Muscle of leg (tissue), 16 donors: Measurements from ENCODE around the gene PHLDA2. TPM values are rescaled to one million over a fixed set of nuclear protein-coding genes. Genes with fewer than 3 reads are reported as not detected.

ENCODE experiments used
- DNase-seq: peaks from one replicate; pipeline ENCODE4 v3.0.0; 2013
- H3K27ac ChIP-seq: one replicate; pipeline ENCODE4 v1.5.1; 2013; ENCODE audit warnings: mild to moderate bottlenecking, low read length, control low read depth
- H3K27me3 ChIP-seq: one replicate; pipeline ENCODE4 v1.6.1; 2013; ENCODE audit warnings: low read length; ENCODE audit not compliant: control insufficient read depth, insufficient read depth
- H3K36me3 ChIP-seq: one replicate; pipeline ENCODE4 v1.6.1; 2013; ENCODE audit warnings: low read length; ENCODE audit not compliant: control insufficient read depth, insufficient read depth
- H3K4me1 ChIP-seq: one replicate; pipeline ENCODE4 v1.6.1; 2013; ENCODE audit warnings: low read length; ENCODE audit not compliant: control insufficient read depth, insufficient read depth
- H3K4me3 ChIP-seq: one replicate; pipeline ENCODE4 v1.5.1; 2013; ENCODE audit warnings: low read length, control low read depth
- H3K9me3 ChIP-seq: replicated peaks from 2 replicates; pipeline ENCODE4 v1.6.1; 2013; ENCODE audit warnings: low read depth, low read length; ENCODE audit not compliant: control insufficient read depth
- WGBS: methylation state at CpG from one replicate; pipeline ENCODE4 v1.1.5; 2013; ENCODE audit warnings: missing lambda C conversion rate; ENCODE audit not compliant: insufficient coverage; 5-methylcytosine and 5-hydroxymethylcytosine counted together
- long read RNA-seq, 11 donors: transcript quantifications; one replicate each; lab custom pipeline, GENCODE V29; 2026
- polyA plus RNA-seq, 8 donors: library from polyadenylated mRNA; unstranded; fragments of 120-200 nt; gene quantifications; one replicate each; pipeline versions ENCODE4 v1.2.1 to v1.2.3, GENCODE V29; 2013; ENCODE audit warnings: inconsistent platforms in 1 of 8, low replicate concordance in 1 of 8; ENCODE audit not compliant: insufficient read length in 8 of 8, insufficient read depth in 1 of 8
- total RNA-seq: library from RNA; stranded (reverse); fragments of 120-200 nt; gene quantifications from one replicate; pipeline ENCODE4 v1.2.4, GENCODE V29; 2013

Gene PHLDA2
- not detected for total RNA-seq
- 1 to 10 TPM in 3 of 8 donors, under 1 TPM in 5; 0.41 to 1.3 (median 0.83) TPM for polyA plus RNA-seq
- long read RNA-seq, donor 1, result 0 reads
- long read RNA-seq, donor 2, result 0 reads
- long read RNA-seq, donor 3, result 0 reads
- long read RNA-seq, donor 4, result 0 reads
- long read RNA-seq, donor 5, result 0 reads
- long read RNA-seq, donor 6, result 0 reads
- long read RNA-seq, donor 7, partial matches to known transcripts, result 0 of 1 reads
- long read RNA-seq, donor 7, other reads (novel, unspliced or antisense), result 0 of 1 reads
- long read RNA-seq, donor 8, result 0 reads
- long read RNA-seq, donor 9, partial matches to known transcripts, result 0 of 1 reads
- long read RNA-seq, donor 9, other reads (novel, unspliced or antisense), result 0 of 1 reads
- long read RNA-seq, donor 10, partial matches to known transcripts, result 0 of 1 reads
- long read RNA-seq, donor 10, other reads (novel, unspliced or antisense), result 0 of 1 reads
- long read RNA-seq, donor 11, partial matches to known transcripts, result 0 of 2 reads
- long read RNA-seq, donor 11, other reads (novel, unspliced or antisense), result 0 of 2 reads

DNA sequence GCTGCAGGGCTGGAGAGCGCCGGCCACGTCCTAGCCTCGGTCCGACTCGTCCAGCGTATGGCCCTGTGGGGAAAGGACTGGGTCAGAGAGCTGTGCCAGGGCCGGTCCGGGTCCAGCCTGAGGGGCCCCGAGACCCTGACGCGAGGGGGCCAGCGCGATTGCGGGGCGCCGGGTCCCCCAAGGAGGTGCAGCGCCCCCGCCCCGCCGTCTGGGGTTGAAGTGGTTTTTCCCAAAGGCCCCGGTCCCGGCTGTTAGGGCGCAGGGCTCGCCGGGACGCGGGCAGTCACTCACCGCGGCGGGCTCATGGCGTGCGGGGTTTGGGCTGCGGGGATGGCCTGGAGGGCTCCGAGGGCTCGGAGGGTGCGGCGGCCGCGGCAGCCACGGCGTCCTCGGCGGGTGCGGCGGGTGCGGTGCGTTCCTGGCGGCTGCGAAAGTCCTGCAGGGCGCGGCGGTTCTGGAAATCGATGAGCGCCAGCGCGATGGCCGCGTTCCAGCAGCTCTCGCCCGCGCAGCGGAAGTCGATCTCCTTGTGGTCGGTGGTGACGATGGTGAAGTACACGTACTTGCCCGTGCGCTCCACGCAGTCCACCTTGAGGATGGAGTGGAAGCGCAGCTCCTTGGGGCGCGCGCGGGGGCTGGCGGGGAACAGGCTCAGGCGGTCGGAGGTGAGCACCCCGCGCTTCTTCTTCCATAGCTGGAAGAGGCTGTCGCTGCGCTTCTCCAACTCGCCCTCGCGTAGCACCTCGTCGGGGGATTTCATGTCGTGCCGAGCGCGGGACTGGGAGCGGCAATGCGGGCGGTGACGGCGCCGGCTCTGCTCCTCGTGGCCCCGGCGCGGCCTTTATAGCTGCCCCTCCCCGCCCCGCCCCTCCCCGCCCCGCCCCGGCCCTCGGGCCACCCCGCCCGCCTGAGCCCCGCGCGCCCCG is at the start of gene PHLDA2:
Gene PHLDA2 (minus strand): TSS at position 816 of the 926 bp plus-strand sequence. CDS start 56 bp downstream, at position 760.
- no peak for DNase-seq
- Histone ChIP-seq H3K4me3 (peak within 1 kb of the TSS; percentile 34), H3K36me3 (no peaks in the 10 kb centered on the region), H3K9me3 (no peaks in the 10 kb centered on the region), H3K27me3 (peaks cover 66% of the 10 kb centered on the region), H3K27ac (no peak within 1 kb of the TSS), H3K4me1 (peaks cover 33% of the 10 kb centered on the region)
- WGBS, result under 1% methylated on average over 99 of the region's 113 CpGs

- WGBS, result 89% methylated on average over 4 of the region's 7 CpGs
- H3K9me3 ChIP-seq, result no peaks in the 10 kb centered on the region
These were observed 47.9 kb upstream of the PHLDA2 start for GRCh38 chr11:2977113-2977512.

DNA sequence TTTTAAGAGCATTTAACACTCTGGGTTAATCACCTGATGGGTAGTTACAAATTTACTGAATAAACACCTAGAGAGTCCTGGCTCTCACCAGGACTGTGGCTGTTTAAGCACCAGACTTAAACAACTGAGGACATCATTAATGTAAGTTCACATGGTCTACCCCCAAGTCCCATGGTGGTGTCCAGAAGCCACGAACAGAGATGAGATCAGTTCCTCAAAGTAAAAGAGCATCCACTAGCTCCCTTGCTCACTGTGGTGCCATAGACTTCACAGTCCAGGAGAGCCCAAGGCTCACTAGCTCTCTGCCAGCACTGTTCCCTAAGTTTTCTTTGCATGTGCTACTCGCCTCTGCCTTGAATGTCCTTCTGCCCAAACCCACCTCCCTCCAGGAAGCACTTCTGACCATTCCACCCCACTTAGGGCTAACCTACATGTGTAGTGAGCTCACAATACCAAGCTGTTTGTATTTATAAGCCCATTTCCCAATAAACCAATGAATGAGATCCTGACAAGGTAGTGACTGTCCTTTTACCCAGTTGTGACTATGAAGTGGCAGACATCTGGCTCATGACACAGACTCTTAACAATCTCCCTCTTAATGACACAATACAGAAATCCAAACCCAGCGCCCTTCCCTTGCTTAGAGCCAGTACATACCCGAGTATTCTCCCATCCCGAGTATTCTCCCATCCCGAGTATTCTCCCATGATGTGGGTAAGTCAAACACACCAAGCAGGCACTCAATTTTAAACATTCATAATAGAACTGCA is 47.3 kb upstream of the PHLDA2 start:
- DNase-seq, result no peak
- WGBS, result 81% methylated on average over 4 of the region's 6 CpGs
- Histone ChIP-seq H3K4me3 (no peak overlapping the region), H3K27ac (no peak overlapping the region), H3K9me3 (no peaks in the 10 kb centered on the region), H3K27me3 (no peaks in the 10 kb centered on the region), H3K4me1 (no peaks in the 10 kb centered on the region), H3K36me3 (peaks cover 59% of the 10 kb centered on the region)

More at GRCh38 chr11:2977113-2977512, 47.9 kb upstream of the PHLDA2 start:
- H3K27me3 ChIP-seq, result no peaks in the 10 kb centered on the region
- peaks cover 54% of the 10 kb centered on the region for H3K36me3 ChIP-seq
- H3K27ac ChIP-seq, result no peak overlapping the region
- no peak for DNase-seq
- H3K4me1 ChIP-seq, result no peaks in the 10 kb centered on the region
- H3K4me3 ChIP-seq, result no peak overlapping the region

DNA sequence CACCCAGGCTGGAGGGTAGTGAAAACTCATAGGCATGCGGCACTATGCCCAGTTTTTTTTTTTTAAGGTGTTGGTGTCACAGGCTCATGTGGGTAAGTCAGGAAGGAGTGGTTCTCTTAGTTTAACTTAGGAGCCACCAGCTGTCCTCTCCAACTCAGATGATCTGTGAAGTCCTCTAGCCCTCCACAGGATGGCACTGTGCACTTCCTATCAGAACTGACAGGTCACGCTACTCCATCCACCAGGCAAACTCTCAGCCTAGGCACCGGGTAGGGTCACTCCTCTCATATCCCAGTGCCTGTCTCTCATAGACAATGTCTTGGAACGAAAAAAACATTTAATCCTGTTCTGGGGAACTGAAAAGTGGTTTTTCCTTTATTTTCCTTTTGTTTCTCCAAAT is 46.4 kb upstream of the PHLDA2 start:
- DNase-seq, result peak; percentile 29
- Histone ChIP-seq H3K27ac (no peak overlapping the region), H3K4me1 (no peaks in the 10 kb centered on the region), H3K4me3 (no peak overlapping the region), H3K27me3 (no peaks in the 10 kb centered on the region), H3K9me3 (no peaks in the 10 kb centered on the region), H3K36me3 (peaks cover 64% of the 10 kb centered on the region)
- no CpG with 5 or more reads among the region's 4 CpGs for WGBS

- H3K36me3 ChIP-seq, result peaks cover 77% of the 10 kb centered on the region
- H3K27ac ChIP-seq, result no peak overlapping the region
- no peak for DNase-seq
- H3K4me3 ChIP-seq, result no peak overlapping the region
- 97% methylated on average over 3 of the region's 3 CpGs for WGBS
- no peaks in the 10 kb centered on the region for H3K4me1 ChIP-seq
- H3K27me3 ChIP-seq, result no peaks in the 10 kb centered on the region
- no peaks in the 10 kb centered on the region for H3K9me3 ChIP-seq
These were observed 45.1 kb upstream of the PHLDA2 start for GRCh38 chr11:2974272-2974671.

GRCh38 chr11:2968341-2968900 is 39.2 kb upstream of the PHLDA2 start:
- Histone ChIP-seq H3K4me1 (no peaks in the 10 kb centered on the region), H3K27me3 (no peaks in the 10 kb centered on the region), H3K27ac (peak overlapping the region; percentile 31), H3K9me3 (no peaks in the 10 kb centered on the region), H3K4me3 (no peak overlapping the region), H3K36me3 (peaks cover 83% of the 10 kb centered on the region)
- 55% methylated on average over 3 of the region's 6 CpGs for WGBS
- DNase-seq, result peak; percentile 83

DNA sequence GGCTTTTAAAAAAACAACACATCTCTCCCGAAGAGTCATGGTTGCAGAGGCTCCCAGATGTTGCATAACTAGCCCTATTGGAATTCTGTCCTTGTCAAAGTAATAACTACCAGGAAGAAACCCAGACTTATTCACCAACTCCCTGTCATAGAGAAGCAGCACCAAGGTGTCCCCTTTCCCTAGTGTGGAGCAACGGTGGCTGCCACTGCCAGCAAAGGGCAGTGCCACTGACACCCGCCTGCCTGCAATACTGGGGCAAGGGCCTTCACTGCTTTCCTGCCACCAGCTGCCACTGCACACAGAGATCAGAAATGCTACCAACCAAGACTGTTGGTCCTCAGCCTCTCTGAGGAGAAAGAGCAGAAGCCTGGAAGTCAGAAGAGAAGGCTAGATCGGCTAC is 35.6 kb upstream of the PHLDA2 start:
- H3K27me3 ChIP-seq, result no peaks in the 10 kb centered on the region
- H3K9me3 ChIP-seq, result no peaks in the 10 kb centered on the region
- no peak for DNase-seq
- no peak overlapping the region for H3K27ac ChIP-seq
- 95% methylated on average over 3 of the region's 4 CpGs for WGBS
- H3K36me3 ChIP-seq, result peaks cover 84% of the 10 kb centered on the region
- no peak overlapping the region for H3K4me3 ChIP-seq
- no peaks in the 10 kb centered on the region for H3K4me1 ChIP-seq

- Histone ChIP-seq H3K36me3 (peaks cover 83% of the 10 kb centered on the region), H3K27me3 (no peaks in the 10 kb centered on the region), H3K4me3 (no peak overlapping the region), H3K9me3 (no peaks in the 10 kb centered on the region), H3K4me1 (no peaks in the 10 kb centered on the region), H3K27ac (no peak overlapping the region)
- no peak for DNase-seq
- WGBS, result 95% methylated on average over 4 of the region's 6 CpGs
These were observed 34.5 kb upstream of the PHLDA2 start for GRCh38 chr11:2963761-2964160.

DNA sequence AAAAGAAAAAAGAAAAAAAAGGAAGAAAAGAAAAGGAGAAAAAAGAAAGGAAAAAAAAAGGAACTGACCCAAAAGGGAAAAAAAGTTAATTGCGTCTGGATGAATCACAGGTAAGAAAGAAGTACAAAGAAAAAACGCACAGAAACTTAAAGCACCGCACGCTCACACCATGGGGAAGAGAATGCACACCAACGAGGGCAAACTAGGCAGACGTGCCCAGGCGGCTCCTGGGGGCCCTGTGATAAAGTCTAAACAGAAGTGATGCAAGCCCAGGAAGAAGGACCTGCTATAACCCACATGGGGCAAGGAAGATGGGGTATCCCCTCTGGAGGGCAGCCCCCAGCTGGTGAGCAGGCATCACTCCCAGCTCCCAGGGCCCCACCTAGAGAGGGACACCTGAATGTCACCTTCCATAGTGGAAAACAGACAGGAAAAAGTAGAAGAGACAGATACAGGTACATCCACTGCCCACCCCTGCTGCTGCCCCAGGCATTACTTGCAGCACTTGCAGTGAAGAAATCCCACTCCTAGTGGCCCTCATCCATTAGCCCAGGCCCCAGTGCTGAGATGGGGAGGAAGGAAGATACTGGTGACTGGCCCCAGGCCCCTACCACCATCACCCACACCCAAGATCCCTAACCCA is 34.0 kb upstream of the PHLDA2 start:
- 90% methylated on average over 7 of the region's 7 CpGs for WGBS
- Histone ChIP-seq H3K9me3 (no peaks in the 10 kb centered on the region), H3K4me1 (no peaks in the 10 kb centered on the region), H3K27me3 (no peaks in the 10 kb centered on the region), H3K27ac (no peak overlapping the region), H3K36me3 (peaks cover 84% of the 10 kb centered on the region), H3K4me3 (no peak overlapping the region)
- DNase-seq, result no peak
